Inflammatory macrophage treated with lipopolysaccharide for 1 hour (primary cell): Measurements from ENCODE around the gene L1CAM.

ENCODE experiments used
- DNase-seq, 2 donors: peaks; one replicate each; pipeline ENCODE4 v3.0.0-alpha.2; 2020 to 2022

Gene L1CAM

DNA sequence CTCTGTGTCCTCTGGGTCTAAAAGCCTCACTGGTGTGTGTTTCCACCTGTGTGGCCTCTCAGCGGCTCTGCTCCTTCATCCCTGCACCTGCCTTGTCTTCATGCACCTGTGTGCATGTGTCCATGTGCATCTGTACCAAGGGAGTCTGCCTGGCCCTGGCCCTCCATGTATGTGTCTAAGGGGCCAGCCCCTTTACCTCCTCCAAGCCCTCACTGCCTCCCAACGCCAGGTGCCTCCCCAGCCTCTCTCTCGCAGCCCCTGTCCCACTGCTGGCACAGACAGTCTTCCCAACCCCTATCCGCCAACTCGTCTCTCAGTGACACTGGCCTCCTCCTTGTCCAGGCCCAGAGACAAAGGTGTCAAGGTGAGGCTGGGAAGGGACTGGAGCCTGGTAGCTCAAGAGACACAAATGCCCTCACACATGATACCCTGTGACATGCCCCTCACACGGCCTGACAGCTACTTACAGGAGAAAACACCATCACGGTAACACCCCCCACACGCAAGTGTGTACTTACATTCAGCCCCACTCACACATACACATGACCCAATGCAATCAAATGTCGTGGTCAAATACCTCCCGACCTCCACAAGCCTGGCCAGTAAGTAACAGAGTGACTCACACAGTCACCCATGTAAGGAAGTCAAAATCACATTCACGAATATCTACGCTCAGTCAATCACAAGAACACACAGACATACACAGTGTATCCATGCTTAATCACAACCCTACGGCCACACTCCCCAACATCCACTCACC, 11.4 kb downstream of the L1CAM start:
- no peak for DNase-seq

DNA sequence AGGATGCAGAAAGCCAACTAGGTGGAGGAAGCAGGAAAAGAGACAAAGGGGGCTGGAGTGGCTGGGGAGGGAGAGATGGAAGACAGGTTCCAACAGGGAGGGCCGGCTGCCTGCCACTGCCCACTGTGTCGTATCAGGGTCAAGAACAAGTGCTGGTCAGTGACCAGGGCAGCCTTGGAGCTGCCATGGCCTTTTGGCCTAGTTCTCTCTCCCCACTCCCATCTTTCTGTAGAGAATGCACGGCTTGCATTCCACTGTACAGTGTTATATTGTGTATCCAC, 11.9 kb downstream of the L1CAM start:
- no peak for DNase-seq

DNA sequence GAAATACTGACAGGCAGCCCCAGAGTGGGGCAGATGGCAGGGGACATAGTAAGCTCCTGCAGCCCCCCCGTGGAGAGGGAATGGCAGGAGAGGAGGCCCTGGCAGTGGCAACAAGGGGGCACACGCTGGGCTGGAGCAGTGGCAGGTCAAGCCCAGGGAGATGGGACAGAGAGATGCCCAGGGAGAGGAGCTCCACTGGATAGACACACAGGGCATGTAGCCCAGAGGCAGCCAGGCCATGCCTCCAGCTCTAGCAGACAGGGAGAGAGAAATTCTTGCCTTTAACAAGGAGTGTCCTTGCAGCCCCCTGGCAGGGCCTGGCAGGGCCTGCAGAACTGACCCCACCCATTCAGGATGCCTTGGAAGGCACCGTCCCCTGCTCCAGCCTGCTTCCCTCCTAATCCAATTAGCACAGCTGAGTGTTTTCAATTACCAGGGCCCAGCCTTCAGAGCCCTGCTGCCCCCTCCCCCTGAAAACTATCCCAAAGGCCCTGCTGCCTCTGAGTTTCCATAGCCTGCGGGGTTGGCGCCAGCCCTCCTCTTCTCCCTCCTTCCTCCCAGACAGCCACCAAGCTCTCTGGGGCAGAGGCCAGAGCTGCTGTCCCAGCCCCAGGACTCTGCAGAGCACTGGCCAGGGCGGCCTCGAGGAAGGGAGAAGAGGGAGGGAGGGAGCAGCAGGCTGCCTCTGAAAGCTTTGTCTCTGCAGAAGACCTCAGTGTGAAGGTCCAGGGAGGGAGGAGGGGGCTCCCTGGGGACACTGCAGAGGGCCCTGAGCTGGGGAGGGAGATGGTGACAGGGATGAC, 12.5 kb downstream of the L1CAM start:
- no peak for DNase-seq

DNA sequence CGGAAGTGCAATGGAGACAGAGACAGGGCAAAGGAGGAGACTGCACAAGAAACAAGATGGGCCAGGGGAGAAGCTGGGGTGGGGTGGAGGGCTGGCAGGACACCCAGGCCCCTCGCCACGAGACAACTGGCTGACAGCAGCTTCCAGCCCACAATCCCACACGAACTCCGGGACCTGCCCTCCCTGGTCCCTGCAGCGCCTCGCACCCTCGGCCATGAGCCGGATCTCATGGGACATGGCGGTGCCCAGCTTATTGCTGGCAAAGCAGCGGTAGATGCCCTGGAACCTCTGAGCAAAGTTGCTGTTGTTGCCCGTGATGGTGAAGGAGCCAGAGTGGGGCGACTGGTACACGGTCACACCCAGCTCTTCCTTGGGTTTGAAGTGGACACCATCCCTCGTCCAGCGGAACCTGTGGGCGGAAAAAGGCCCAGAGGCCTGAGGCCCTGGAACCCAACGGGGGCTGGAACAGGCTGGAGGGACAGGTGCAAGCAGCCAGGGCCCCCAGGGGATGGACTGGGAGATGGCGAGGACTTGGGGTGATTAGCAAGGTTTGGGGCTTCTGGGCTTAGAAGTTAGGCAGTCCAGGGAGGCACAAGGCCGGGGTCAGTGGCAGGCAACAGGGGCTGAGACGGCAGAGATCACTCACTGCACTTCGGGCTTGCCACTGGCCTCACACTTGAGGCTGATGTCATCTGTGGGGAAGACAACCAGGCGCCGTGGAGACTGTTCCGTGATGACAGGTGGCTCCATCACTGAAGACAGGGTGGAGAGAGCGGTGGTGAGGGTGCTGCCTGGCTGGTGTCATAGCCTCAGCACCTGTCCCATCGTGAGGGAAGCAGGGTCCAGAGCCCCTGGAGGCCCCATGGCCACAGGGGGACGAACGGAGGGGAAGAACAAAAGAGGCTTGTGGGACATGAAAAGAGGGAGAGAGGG, 13.8 kb downstream of the L1CAM start:
- no peak for DNase-seq

DNA sequence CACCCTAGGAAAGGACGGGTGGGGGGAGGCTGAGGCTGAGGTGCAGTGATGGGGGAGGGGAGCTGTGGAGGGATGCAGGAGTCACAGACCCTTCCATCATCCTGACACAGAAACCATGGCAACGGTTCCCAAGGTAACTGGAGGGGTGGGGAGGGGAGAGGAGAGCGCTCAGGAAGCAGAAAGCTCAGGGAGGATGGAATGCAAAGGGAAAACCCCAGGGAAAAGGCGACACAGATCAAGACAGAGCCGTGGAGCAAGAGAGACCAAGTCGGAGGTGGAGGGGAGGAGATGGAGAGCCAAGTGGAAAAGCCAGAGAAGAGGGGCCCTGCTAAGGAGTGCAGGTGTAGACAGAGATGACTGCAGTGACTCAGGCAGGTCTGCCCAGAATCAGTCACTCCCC, 14.5 kb downstream of the L1CAM start:
- no peak for DNase-seq

DNA sequence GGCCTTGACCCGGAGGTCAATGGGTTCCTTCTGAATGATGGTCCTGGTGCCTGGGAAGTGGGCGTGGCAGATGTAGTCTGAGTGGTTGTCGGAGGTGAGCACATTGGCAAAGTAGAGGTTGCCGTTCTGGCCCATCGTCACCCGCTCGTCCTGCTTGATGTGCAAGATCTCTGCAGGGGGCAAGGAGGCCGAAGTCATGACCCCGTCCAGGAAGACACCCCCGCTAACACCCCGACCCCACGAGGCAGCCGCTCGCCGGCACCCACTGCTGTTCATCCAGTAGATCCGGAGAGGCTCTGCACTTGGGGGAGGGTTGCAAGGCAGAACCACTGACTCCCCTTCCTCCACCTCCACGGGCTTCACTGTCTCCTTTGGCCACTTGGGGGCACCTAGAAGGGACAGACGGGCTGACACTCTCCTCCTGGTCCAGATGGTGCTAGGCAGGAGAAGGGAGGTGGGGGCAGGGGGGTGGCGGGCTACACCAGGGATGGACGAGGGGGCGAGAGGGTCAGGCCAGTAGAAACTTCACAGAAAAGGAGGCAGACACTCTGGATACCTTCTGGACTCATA, 15.1 kb downstream of the L1CAM start:
- DNase-seq: no peak

DNA sequence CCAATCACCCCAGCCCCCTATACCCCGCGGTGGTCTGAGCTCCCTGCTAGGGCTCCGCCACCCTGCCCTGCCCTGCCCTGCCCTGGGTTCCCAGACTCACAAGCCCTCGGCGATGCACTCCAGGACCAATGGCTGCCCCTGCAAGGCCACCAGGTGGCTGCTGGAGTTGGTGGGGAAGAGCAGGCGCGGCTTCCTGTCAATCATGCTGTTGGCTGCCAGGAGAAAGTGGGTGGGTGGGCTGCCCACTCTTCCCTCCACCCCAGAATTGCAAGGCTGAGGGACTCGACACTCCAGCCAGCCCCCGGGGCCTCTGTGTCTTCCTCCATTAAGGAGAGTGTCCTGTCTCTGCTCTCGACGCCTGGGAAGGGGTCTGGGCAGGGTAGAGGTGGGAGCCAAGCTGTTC, 15.7 kb downstream of the L1CAM start:
- no peak for DNase-seq

DNA sequence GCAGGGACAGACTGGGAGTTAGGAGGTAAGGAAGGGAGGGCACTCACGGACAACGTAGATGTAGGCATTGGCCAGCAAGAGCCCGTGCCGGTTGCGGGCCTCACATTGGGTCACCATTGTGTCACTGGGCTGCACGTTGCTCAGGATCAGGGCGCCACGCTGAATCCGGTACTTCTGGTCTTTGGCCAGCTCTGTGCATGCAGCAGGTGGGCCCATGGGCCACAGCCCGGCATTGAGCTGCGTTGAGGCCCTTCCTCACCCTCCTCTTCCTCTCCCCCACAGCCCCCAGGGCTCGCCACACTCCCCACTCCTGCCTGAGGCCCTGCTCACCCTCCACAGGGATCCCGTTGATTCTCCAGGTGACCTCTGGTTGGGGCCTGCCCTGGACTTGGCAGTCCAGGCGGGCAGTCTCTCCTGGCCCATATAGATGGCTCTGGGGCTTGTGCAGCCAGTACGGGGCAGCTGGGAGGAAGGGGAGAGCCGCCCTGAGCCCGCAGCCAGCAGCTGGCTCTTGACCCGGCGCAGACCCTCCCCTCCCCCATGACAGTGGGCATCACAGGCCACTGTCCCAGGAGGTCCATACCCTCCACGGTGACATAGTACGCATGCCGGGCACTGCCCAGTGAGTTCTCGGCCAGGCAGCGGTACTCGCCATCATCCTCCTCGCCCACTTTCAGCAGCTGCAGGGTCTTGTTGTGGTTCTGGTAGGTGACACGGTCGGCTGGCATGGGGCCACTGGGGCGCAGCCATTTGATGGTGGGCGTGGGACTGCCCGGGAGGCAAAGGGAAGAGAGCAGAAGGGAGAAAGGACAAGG, 16.3 kb downstream of the L1CAM start:
- no peak for DNase-seq

DNA sequence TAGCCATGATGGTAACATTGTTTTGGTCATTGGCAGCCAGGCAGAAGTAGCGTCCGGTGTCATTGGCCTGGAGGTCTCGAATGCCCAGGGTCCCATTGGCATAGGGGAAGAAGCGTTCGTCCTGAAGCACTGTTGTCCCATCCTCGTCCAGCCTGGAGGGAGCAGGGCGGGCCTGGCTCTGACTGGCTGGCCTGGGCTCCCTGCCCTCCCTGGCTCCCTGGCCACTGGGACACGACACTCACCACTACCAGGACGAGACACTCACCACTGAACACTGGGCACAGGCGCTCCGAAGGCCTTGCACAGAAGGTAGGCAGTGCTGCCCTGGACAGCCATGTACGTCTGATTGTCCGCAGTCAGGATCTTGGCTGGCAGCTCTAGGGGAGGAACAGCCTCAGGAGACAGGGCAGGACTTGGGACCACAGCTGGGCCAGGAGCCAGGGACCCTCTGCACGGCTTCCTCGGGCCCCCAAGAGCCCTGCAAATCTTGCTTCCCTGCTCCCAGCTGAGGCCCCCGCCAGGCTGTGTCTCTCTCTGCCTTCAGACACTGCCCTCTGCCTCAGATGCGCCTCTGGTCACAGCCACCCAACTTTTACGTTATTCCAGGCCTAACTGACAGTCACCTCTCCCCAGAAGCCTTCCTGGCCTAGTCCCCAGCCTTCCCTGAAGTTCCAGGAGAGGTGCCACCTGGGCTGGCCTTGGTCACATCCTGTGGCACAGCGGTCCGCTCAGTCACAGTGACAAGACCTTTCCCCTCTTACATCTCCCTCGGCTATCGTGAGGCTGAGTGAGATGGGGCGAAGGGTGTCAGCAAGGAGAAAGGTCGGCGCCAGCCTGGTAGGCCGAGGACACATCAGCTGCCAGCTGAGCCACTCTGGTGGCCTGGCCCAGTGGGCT, 17.1 kb downstream of the L1CAM start:
- no peak for DNase-seq

DNA sequence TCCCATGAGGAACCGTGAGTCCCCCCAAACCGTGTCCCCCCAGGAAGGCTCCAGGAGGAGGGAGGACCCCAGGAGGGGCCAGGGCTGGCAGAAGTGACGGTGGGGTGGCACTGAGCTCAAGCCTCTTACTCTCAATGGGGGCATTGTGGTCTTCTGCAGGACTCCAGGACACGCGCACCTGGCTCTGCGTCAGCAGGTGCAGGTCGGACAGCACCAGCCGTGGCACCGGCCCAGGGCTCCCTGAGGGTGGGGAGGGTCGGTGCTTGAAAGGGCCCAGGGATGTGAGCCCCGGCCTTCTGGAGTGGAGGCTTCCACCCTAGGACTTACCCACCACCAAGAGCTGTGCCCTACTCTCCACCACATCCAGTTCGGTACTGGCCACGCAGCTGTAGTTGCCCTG, 18.3 kb downstream of the L1CAM start:
- no peak for DNase-seq

DNA sequence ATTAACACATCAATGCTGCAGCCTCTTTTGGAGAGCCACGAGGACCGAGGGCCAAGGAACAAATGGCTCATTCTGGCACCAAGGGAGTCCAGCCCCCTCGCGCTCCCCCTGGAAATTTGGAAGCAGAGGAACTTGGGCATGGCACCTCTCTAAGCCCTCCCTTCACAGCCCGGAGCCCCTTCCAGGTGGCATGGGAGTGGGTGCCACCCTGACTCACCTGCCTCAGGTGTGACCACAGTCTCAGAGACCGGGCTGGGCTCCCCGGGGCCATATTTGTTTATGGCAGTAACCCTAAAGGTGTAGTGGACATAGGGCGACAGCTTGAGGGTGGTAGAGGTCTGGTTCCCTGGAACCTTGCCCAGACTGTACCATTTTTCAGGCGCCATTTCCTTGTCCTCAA, 18.8 kb downstream of the L1CAM start:
- DNase-seq: no peak

DNA sequence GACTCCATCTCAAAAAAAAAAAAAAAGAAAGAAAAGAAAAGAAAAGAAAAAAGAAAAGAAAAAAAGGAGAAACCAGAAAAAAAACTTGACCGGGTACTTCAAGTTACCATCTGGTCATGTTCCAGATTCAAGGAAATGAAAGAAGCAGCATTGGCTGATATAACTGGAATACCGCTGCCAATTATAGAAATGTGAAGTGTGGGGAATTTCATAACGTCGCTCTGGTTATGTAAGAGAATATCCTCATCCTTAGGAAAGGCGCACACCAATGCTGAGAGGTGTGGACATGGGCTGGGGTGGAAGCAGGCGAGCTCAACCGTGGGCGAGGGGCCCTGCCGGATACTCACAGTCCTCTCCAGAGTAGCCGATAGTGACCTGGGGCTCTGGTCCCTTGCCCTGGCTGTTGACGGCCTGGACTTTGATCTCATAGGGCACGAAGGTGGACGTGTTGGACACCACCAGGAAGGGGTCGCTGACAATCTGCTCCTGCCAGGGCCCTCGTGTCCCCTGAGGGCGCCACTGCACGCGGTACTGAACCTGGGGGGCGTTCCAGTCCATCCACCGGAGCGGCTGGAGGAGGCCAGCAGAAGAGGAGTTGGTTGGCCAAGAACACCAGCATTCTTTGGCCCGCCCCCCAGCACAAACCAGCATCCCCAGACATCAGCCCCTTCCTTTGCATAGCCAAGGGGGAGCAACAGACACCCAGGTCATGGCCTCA, 19.5 kb downstream of the L1CAM start:
- DNase-seq: no peak

DNA sequence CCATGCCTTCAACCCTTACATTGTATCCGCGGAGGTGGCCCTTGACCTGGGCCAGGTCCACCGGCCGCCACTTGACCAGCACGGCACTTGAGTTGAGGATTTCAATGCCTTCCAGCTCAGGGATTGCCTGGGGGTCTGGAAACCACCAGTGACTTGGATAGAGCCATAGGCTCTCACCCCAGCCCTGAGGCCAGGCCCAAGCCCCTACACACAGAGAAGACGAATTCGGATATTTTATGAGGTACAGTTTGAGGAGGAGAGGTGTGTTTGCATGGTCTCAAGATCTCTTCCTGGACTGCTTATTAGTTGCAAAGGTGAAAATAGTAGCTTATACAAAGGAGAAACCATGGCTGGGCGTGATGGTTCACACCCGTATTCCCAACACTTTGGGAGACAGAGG, 20.3 kb downstream of the L1CAM start:
- no peak for DNase-seq

DNA sequence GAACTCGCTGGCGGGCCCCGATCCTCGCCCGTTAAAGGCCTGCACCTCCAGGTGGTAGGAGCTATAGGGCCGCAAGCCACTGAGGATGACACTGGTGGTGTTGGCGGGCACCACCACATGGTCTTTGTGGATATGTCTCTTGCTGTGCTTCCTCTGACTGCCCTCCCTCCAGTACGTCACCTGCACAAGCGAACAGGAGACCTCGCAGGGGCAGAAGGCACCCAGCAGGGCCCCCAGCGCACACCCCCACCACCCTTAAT, 20.7 kb downstream of the L1CAM start:
- DNase-seq: no peak

DNA sequence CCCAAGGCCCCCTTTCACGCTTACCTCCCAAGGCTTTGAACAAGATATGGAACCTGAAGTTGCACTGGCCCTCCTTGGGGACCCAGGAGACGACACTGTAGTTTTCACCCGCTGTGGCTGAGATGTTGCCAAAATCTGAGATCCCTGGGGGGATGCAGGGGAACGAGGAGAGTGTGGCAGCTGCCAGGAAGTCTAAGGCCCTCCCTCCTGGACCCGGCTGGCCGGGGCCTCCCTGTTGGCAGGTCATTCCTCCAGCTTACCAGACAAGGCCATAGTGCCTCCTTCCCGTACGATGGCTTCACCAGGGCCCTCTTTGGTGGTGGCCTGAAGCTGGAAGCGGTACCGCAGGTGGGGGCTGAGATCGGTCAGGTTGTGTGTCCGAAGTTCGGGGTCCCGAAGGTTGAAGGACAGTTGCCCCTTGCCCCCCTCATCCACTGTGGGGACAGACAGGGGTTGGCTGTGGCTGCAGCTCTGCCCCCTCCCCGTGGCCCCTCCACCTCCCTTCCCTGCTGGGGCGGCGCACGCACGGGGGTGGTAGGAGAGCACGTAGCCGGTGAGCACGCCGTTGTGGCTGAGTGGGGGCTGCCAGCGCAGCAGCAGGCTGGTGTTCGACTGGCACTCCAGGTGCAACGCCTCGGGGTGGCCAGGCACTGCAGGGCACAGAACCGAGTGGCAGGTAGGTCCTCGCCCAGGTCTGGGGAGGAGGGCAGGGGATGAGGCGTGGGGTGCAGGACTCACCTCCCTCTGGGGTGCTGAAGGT, 21.2 kb downstream of the L1CAM start:
- no peak for DNase-seq

DNA sequence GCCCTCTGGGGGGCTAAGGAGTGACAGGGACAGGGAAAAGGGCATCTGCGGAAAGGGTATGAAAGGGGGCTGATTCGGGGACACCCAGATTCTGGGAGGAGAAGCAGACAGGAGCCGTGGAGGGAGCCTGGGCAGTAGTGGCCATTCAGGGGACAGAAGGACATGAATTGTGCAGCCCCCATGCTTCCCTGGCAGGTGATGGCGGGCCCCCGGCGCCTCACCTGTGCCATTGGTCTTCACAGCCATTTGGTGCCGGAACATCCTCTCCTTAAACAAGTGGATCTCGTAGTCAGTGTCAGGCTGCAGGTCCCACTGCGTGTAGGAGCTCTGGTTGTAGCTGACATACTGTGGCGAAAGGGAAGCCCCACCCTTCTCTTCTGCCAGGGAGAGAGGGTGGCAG, 21.9 kb downstream of the L1CAM start:
- no peak for DNase-seq

DNA sequence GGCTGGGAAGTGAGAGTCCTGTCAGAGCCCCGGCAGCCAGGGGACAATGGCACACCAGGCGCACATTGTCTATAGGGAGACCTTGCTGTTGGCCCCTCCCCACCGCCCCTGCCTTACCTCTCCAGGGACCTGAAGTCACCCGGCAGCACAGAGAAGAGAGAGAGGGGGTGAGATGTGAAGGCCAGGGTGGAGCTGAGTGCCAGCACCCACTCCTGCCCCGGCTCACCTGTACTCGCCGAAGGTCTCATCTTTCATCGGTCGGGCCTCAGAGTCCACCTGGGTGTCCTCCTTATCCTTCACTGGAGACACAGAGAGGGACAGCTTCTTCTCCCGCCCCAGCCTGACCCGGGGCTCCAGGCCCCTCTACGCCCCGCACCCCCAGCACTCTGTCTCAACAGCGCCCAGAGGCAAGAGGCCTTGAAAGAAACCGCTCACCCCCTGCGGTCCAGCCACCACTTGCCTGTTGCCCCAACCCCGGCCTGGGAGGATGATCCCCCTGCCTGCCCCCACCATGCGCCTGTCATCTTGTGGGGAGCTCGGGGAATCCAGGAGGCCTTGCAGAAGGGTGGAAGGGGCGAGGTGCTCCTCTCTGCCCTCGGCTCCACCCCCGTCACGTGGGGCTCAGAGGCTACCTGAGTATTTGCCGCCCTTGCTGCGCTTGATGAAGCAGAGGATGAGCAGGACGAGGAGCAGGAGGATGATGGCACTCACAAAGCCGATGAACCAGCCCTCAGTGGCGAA, 22.6 kb downstream of the L1CAM start:
- DNase-seq: no peak

DNA sequence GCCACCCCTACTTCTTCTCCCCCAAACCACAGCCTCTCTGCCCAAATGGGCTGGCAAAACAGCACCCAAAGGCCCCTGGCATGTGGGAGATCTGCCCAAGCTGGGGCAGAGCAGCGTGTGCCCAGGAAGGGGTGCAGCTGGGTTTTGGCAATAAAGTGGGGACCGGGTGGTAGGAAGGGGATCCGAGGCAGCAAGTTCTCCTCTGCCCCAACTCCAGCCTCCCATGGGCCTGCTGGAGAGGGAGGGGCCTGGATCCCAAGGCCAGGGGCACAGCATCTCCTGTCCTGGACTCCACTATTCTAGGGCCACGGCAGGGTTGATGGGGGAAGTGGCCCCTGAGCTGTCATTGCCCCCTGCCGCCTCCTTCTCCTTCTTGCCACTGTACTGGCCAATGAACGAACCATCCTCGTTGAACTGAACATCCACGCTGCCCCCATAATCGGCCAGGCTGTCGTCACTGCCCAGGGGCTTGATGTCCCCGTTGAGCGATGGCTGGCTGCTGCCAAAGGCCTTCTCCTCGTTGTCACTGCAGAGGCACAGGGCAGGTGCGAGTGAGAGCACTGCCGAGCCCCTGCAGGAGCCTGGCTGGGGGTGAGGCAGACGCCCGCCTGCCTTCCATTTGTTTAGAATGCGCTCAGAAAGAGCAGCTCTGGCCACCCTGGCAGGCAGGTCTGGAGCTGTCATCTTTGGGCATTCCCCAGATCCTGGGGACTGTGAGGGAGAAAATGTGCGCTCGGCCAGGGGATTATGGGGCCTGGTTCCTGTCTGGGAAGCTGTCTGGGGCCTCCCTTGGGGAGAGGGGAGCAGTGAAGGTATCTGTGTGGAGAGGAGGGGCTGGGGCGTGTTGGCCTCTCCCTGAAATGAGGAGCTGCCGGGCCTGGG, 23.4 kb downstream of the L1CAM start:
- DNase-seq: no peak
